Measurements from ENCODE around the gene HNRNPUL1. TPM values are rescaled to one million over a fixed set of nuclear protein-coding genes. Genes with fewer than 3 reads are reported as not detected.

HNRNPUL1 gene
- total RNA-seq, 1 experiment from 2014 or later, result 315 TPM

GRCh38 chr19:41223431-41224234 lies 40.5 kb upstream of the HNRNPUL1 start:
- H2BK15ac ChIP-seq (ENCODE audit: low read depth, low read length), result no peak overlapping the region
- Mint-ChIP-seq H3K4me3 (peak overlapping the region in 1 of 2 experiments; percentile 58; a peak in 3 of 5 replicates), H3K27ac (peak overlapping the region; percentile 75 to 90 (median 90)), H3K36me3 (ENCODE audit: insufficient read depth in 1 of 3, low read depth in 3 of 3) (peaks cover 12 to 23% (median 15%) of the 10 kb centered on the region in 3 experiments), H3K27me3 (ENCODE audit: low read depth) (peaks cover 6% of the 10 kb centered on the region), H3K4me1 (peaks cover 48 to 56% of the 10 kb centered on the region in 2 experiments), H3K9me3 (no peaks in the 10 kb centered on the region; a peak in 2 of 5 replicates)
- no peak overlapping the region for H3K4ac ChIP-seq (ENCODE audit: low read depth, low read length)
- H2AFZ ChIP-seq (ENCODE audit: low read length), result no peak overlapping the region
- no peak overlapping the region for H3K56ac ChIP-seq (ENCODE audit: insufficient read length, low read depth, low read length)
- no peak overlapping the region for H4K8ac ChIP-seq (replicated peaks; ENCODE audit: insufficient read length, low read depth, low read length)
- H3K14ac ChIP-seq (ENCODE audit: insufficient read depth, low read length), result no peak overlapping the region
- no peak overlapping the region for H3K18ac ChIP-seq (ENCODE audit: insufficient read length, low read depth, low read length)
- peaks cover 14% of the 10 kb centered on the region for H3K23me2 ChIP-seq (ENCODE audit: insufficient read length, low read depth, low read length, poor library complexity, severe bottlenecking)
- no peaks in the 10 kb centered on the region for H3K79me1 ChIP-seq (ENCODE audit: insufficient read depth, low read depth, low read length, poor library complexity, severe bottlenecking)
- H4K20me1 ChIP-seq (ENCODE audit: control insufficient read depth, insufficient read depth, insufficient read length), result no peaks in the 10 kb centered on the region
- H4K91ac ChIP-seq (ENCODE audit: insufficient read length, low read depth, low read length), result no peak overlapping the region
- no peak overlapping the region for H3K27ac ChIP-seq (ENCODE audit: insufficient read length, low read depth, low read length)
- no peak for TF ChIP-seq CTCF (conservative IDR thresholded peaks at IDR 0.05)
- H4K5ac ChIP-seq (ENCODE audit: insufficient read length, low read depth, low read length), result no peak overlapping the region
- H2BK120ac ChIP-seq (ENCODE audit: low read depth, low read length, poor library complexity, severe bottlenecking), result no peak overlapping the region
- H3T11ph ChIP-seq (ENCODE audit: low read length), result no peak overlapping the region
- no peaks in the 10 kb centered on the region for H3K27me3 ChIP-seq (ENCODE audit: insufficient read depth, low read length)
- H3K23ac ChIP-seq (ENCODE audit: insufficient read length, low read depth, low read length), result no peak overlapping the region
- WGBS (ENCODE audit: extremely low coverage, insufficient read length, low lambda C conversion rate), result no CpG with 5 or more reads among the region's 8 CpGs
- H3K9me3 ChIP-seq (ENCODE audit: control insufficient read depth, low read depth, low read length), result no peaks in the 10 kb centered on the region
- H3K9ac ChIP-seq (ENCODE audit: extremely low read depth, insufficient read length, low read length), result no peak overlapping the region
- H2AK5ac ChIP-seq (ENCODE audit: insufficient read length, low read length), result no peak overlapping the region
- H2BK12ac ChIP-seq (ENCODE audit: insufficient read length, low read depth, low read length), result no peak overlapping the region
- H2BK5ac ChIP-seq (ENCODE audit: insufficient read length, low read length), result no peak overlapping the region
- no peaks in the 10 kb centered on the region for H3K79me2 ChIP-seq (ENCODE audit: insufficient read depth, low read length)
- peaks cover 5% of the 10 kb centered on the region; the same call in 1 of the 2 replicates for H3K4me1 ChIP-seq (ENCODE audit: insufficient read depth, low read length)
- H3K4me2 ChIP-seq (ENCODE audit: insufficient read depth, insufficient read length, low read length), result no peak overlapping the region
- no peak overlapping the region for H2BK20ac ChIP-seq (ENCODE audit: low read depth, low read length, poor library complexity, severe bottlenecking)
- DNase-seq, result peak; percentile 85

All from H9 (cell line).